ACC112 (cell line): ENCODE results near the gene SS18L1.

Experiments
- H2AFZ ChIP-seq: fragments of 200-600 bp; sonication (generic); one replicate; pipeline ENCODE4 v1.6.0; 2017; ENCODE audit warnings: antibody characterized with exemption, low read length; ENCODE audit not compliant: unreplicated experiment
- H3K27ac ChIP-seq: fragments of 200-600 bp; sonication (generic); 2 replicates; pipeline ENCODE4 v1.5.1; 2014; ENCODE audit warnings: low read depth, mild to moderate bottlenecking, antibody characterized with exemption, low read length, moderate library complexity
- H3K27me3 ChIP-seq: fragments of 200-600 bp; sonication (generic); 2 replicates; pipeline ENCODE4 v1.6.1; 2014; ENCODE audit warnings: mild to moderate bottlenecking, antibody characterized with exemption, low read length, moderate library complexity, mixed read lengths; ENCODE audit not compliant: insufficient read depth
- H3K36me3 ChIP-seq: fragments of 200-600 bp; sonication (generic); 2 replicates; pipeline ENCODE4 v1.6.1; 2016; ENCODE audit warnings: mild to moderate bottlenecking, antibody characterized with exemption, low read length, moderate library complexity, mixed read lengths; ENCODE audit not compliant: insufficient read depth
- H3K4me1 ChIP-seq: fragments of 200-600 bp; sonication (generic); one replicate; pipeline ENCODE4 v1.6.1; 2016; ENCODE audit warnings: low read length, mixed read lengths; ENCODE audit not compliant: insufficient read depth, unreplicated experiment, control insufficient read depth
- H3K4me3 ChIP-seq: fragments of 200-600 bp; sonication (generic); 2 replicates; pipeline ENCODE4 v1.5.1; 2014; ENCODE audit warnings: mild to moderate bottlenecking, low read depth, low read length
- H3K79me2 ChIP-seq: fragments of 200-600 bp; sonication (generic); one replicate; pipeline ENCODE4 v1.6.0; 2016; ENCODE audit warnings: low read length; ENCODE audit not compliant: control insufficient read depth, unreplicated experiment, insufficient read depth

Gene SS18L1

GRCh38 chr20:62196286-62196685 is 52.7 kb downstream of the SS18L1 start:
- H3K36me3 ChIP-seq = peaks cover 19% of the 10 kb centered on the region; the same call in 1 of the 2 replicates
- no peak overlapping the region for H2AFZ ChIP-seq
- peaks cover 13% of the 10 kb centered on the region for H3K79me2 ChIP-seq
- no peaks in the 10 kb centered on the region for H3K4me1 ChIP-seq
- H3K4me3 ChIP-seq = no peak overlapping the region
- no peaks in the 10 kb centered on the region for H3K27me3 ChIP-seq
- H3K27ac ChIP-seq = no peak overlapping the region

GRCh38 chr20:62197311-62197710 is 53.7 kb downstream of the SS18L1 start:
- Histone ChIP-seq H3K36me3 (peaks cover 19% of the 10 kb centered on the region; the same call in 1 of the 2 replicates), H2AFZ (no peak overlapping the region)

GRCh38 chr20:62197801-62198200 is 54.2 kb downstream of the SS18L1 start:
- Histone ChIP-seq H3K27ac (no peak overlapping the region), H3K4me1 (peaks cover 10% of the 10 kb centered on the region), H3K36me3 (peaks cover 19% of the 10 kb centered on the region; the same call in 1 of the 2 replicates), H3K27me3 (no peaks in the 10 kb centered on the region), H3K79me2 (peaks cover 2% of the 10 kb centered on the region), H2AFZ (no peak overlapping the region), H3K4me3 (no peak overlapping the region)

More at GRCh38 chr20:62197311-62197710, 53.7 kb downstream of the SS18L1 start:
- H3K4me3 ChIP-seq = no peak overlapping the region
- no peaks in the 10 kb centered on the region for H3K27me3 ChIP-seq
- H3K27ac ChIP-seq = no peak overlapping the region
- peaks cover 3% of the 10 kb centered on the region for H3K79me2 ChIP-seq
- H3K4me1 ChIP-seq = peaks cover 7% of the 10 kb centered on the region

- no peak overlapping the region for H3K4me3 ChIP-seq
- peaks cover under 1% of the 10 kb centered on the region for H3K79me2 ChIP-seq
- no peak overlapping the region for H2AFZ ChIP-seq
- H3K36me3 ChIP-seq = peaks cover 19% of the 10 kb centered on the region; the same call in 1 of the 2 replicates
- H3K27ac ChIP-seq = no peak overlapping the region
- H3K4me1 ChIP-seq = peaks cover 16% of the 10 kb centered on the region
- no peaks in the 10 kb centered on the region for H3K27me3 ChIP-seq
These were observed 54.9 kb downstream of the SS18L1 start for GRCh38 chr20:62198496-62198895.

GRCh38 chr20:62198931-62199330 is 55.4 kb downstream of the SS18L1 start:
- Histone ChIP-seq H3K4me1 (peaks cover 19% of the 10 kb centered on the region), H2AFZ (no peak overlapping the region), H3K27ac (no peak overlapping the region), H3K27me3 (no peaks in the 10 kb centered on the region), H3K36me3 (peaks cover 19% of the 10 kb centered on the region; the same call in 1 of the 2 replicates), H3K79me2 (no peaks in the 10 kb centered on the region), H3K4me3 (no peak overlapping the region)

- no peaks in the 10 kb centered on the region for H3K79me2 ChIP-seq
- 0 out of 2 replicates have a peak, but pooled peaks cover 19% of the 10 kb centered on the region for H3K36me3 ChIP-seq
- H3K4me1 ChIP-seq = peaks cover 19% of the 10 kb centered on the region
- H3K27me3 ChIP-seq = no peaks in the 10 kb centered on the region
- no peak overlapping the region for H3K27ac ChIP-seq
- no peak overlapping the region for H2AFZ ChIP-seq
- no peak overlapping the region for H3K4me3 ChIP-seq
These were observed 57.1 kb downstream of the SS18L1 start for GRCh38 chr20:62200491-62201172.

GRCh38 chr20:62201173-62202082 is 57.9 kb downstream of the SS18L1 start:
- peaks cover 19% of the 10 kb centered on the region for H3K4me1 ChIP-seq
- H3K79me2 ChIP-seq = no peaks in the 10 kb centered on the region
- no peak overlapping the region for H2AFZ ChIP-seq
- no peaks in the 10 kb centered on the region for H3K27me3 ChIP-seq
- H3K36me3 ChIP-seq = 0 out of 2 replicates have a peak, but pooled peaks cover 19% of the 10 kb centered on the region
- H3K4me3 ChIP-seq = no peak overlapping the region
- H3K27ac ChIP-seq = no peak overlapping the region

GRCh38 chr20:62202083-62202395 is 58.5 kb downstream of the SS18L1 start:
- peaks cover 20% of the 10 kb centered on the region for H3K4me1 ChIP-seq
- no peaks in the 10 kb centered on the region for H3K27me3 ChIP-seq
- no peaks in the 10 kb centered on the region for H3K79me2 ChIP-seq
- H3K36me3 ChIP-seq = 0 out of 2 replicates have a peak, but pooled peaks cover 19% of the 10 kb centered on the region
- H3K27ac ChIP-seq = no peak overlapping the region
- H2AFZ ChIP-seq = no peak overlapping the region
- H3K4me3 ChIP-seq = no peak overlapping the region

GRCh38 chr20:62202676-62203377 is 59.3 kb downstream of the SS18L1 start:
- Histone ChIP-seq H3K4me1 (peaks cover 28% of the 10 kb centered on the region), H3K27ac (no peak overlapping the region), H3K36me3 (0 out of 2 replicates have a peak, but pooled peaks cover 18% of the 10 kb centered on the region), H3K27me3 (no peaks in the 10 kb centered on the region), H2AFZ (no peak overlapping the region), H3K4me3 (no peak overlapping the region), H3K79me2 (no peaks in the 10 kb centered on the region)

- Histone ChIP-seq H2AFZ (no peak overlapping the region), H3K79me2 (no peaks in the 10 kb centered on the region), H3K36me3 (0 out of 2 replicates have a peak, but pooled peaks cover 13% of the 10 kb centered on the region), H3K4me1 (peaks cover 31% of the 10 kb centered on the region), H3K27me3 (no peaks in the 10 kb centered on the region), H3K4me3 (no peak overlapping the region), H3K27ac (no peak overlapping the region)
These were observed 59.9 kb downstream of the SS18L1 start for GRCh38 chr20:62203378-62204030.
